Activated CD4-positive, CD25-positive, alpha-beta regulatory T cell (primary cell): ENCODE data around the gene PTPRD.
"Not testable (repeated sequence)": the region's sequence is repeated elsewhere in the genome, so short reads cannot be mapped to it uniquely, and the experiment has no call there.

Experiments used
- DNase-seq, 4 experiments: peaks; one replicate each; lab custom pipeline; 2025; lab: John Stamatoyannopoulos, UW

PTPRD gene

GRCh38 chr9:9310743-9311142, 1302.1 kb downstream of the PTPRD start:
- not testable (repeated sequence) for DNase-seq

- no peak for DNase-seq
Measured at GRCh38 chr9:9305600-9305999, 1307.2 kb downstream of the PTPRD start.

DNA sequence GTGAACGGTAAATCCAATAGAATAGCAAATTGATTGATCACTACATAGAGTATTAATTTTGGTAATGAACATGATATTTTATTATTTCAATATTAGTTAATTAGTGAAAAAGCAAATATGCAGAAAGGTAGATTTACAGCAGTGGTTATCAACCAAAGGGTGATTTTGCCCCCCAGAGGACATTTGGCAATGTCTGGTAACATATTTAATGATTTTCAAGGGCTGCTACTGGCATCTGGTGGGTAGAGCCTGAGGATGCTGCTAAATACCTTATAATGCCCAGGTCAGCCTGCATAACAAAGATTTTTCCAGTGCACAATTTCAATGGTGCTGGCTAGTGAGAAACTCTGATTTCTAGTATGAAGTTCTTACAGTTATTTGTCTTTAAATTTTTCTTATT, 1313.7 kb downstream of the PTPRD start:
- DNase-seq, result no peak

DNA sequence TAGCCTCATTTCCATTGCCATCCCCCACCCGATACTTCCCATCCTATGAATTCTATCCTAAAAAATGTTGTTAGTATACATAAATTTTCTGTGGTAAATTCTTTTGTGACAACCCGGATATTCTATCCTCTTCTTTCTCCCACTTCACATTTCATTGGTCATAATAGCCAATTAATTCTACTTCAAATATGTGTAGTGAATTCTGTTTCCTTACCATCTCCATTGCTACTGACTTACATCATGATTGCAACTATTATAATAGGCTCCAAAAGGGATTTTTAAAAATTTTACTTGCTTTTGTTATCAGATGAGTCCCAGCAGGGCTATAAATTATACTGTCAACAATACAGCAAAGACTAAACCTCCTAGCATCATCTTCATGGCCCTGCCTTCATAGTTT, 1326.8 kb downstream of the PTPRD start:
- no peak for DNase-seq

- DNase-seq, result no peak
Measured at GRCh38 chr9:9284201-9284600, 1328.6 kb downstream of the PTPRD start.

GRCh38 chr9:9283159-9283986, 1329.4 kb downstream of the PTPRD start:
- no peak for DNase-seq

DNA sequence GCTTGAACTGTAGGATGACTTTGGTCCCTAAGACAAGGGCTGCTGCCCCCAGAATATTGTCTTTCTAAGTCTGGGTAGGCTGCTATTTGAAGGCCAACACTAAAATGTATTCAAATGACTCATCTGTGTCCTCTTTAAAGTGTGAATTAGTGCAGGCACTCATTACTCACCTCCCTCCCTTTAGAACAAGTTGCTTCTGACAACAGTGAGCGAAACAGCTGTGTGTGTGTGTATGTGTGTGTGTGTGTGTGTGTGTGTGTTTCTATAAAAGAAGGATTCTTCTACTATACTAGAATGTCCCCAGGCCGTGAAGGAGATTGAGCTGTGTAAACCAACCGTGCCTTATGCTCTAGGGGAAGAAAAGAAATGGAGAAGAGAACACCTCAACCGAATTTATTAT, 1337.2 kb downstream of the PTPRD start:
- DNase-seq, result no peak

DNA sequence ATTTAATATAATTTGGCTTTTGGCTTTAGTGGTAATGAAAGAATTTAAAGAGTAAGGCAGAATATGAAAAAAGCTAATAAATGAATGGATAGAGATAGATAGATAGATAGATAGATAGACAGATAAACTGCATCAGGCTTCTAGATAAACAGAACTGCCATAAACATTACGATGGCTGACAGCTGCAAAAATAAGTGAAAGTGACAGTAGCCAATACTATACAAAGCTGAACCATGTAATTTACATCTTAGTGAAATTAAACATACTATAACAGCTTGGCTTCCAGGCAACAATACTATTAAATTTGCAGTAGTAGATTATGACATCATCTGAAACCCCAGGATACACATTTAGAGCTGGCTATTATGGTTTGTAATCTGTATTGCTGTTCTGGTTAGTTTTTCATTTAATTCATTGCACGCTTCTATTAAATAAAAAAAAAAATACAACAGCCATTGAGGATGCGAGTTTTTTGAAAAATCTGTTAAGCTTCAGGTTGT, 1354.8 kb downstream of the PTPRD start:
- no peak for DNase-seq

DNA sequence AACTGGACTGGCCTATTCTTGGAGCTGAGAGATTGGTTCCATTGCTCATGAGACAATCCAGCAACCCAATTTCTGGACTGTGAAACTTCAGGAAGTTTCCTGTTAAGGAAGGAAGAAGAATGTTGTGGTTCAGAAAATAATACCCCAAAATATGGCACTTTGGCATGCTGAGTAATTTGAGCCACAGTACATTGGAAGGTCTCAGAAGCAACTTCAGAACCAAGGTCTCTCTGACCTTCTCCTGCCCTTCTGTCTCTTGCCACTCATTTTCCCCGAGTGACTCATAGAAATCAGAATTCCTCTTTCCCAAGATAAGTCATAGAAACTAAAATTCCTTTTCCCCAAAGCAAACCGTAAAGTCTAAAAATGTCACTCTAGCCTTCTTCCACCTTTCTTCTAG, 1366.1 kb downstream of the PTPRD start:
- DNase-seq, result no peak

- no peak for DNase-seq
Measured at GRCh38 chr9:9231946-9232345, 1380.9 kb downstream of the PTPRD start.

DNA sequence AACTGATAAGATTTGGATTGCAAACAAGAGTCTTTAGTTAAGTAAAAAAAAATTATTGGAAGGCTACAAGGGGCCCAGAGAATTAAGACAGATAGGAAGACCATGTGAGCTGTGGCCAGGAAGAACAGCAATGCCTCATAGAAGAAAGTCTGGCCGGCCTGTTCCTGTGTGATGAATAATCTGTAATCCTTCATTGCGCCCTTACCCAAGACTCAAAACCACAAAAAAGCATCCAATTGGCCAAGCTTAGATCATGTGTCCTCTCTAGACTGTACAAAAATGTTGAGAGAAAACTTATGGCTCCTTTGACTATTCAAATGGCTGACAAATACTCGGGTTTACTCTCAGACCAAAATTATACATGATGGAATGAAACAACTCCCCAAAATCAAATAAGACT, 1383.5 kb downstream of the PTPRD start:
- no peak for DNase-seq

- no peak for DNase-seq
Measured at GRCh38 chr9:9223175-9223574, 1389.6 kb downstream of the PTPRD start.

DNA sequence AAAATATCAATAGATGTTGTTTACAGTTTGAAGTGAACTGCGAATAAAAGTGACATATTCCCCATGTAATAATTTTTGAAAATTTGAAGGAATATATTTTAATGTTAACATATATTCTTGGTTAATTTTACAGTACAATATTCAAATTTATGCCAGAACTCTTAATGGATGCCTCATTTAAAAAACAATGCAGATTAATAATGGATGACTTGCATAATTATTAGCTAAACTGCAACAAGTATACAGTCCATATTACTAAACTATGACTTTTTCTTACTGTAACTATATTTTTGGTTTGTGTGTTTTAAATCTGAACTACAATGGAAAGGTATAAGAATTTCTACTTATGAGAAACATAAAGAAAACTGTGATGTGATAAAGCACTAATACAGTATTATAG, 1390.1 kb downstream of the PTPRD start:
- DNase-seq, result no peak

DNA sequence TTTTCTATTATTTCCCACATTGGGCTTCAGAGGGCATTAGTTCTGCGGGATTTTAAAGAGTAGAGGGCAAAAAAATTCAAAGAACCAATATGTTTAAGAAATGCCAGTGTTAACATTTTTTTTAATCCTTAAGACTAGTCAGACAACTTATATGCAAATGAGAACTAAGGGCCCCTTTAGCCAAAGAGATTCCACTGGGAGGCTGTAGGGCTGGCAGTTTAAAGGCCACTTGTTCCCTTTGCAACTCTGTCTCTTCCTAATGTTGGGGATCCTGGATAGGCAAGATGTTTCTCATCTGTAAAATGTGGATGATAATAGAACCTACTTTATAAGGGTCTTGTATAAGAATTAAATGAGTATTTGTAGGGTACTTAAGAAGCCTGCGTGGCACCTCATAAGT, 1395.9 kb downstream of the PTPRD start:
- no peak for DNase-seq

GRCh38 chr9:9215050-9215449, 1397.8 kb downstream of the PTPRD start:
- no peak for DNase-seq

- no peak for DNase-seq
Measured at GRCh38 chr9:9214066-9214465, 1398.7 kb downstream of the PTPRD start.

- no peak for DNase-seq
Measured at GRCh38 chr9:9212963-9213362, 1399.8 kb downstream of the PTPRD start.

DNA sequence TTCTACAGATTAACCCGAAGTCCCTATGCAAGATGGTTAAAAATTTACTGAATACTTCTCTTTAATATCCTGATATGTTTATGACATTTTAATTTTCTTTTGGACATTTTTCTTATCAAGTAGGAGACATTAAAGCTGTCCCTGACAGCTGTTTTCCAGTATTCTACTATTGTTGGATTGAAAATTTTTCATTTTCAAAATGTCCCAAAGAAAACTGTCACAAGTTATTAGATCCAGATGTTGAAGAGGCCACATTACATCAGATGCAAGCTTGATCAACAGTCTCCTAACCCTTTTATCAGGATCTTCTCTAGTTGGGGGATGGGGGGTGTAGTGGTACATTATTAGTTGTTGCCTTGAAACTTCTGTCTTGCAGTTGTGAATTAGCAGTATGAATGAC, 1410.5 kb downstream of the PTPRD start:
- DNase-seq, result no peak

- DNase-seq, result no peak
Measured at GRCh38 chr9:9186086-9186485, 1426.7 kb downstream of the PTPRD start.

DNA sequence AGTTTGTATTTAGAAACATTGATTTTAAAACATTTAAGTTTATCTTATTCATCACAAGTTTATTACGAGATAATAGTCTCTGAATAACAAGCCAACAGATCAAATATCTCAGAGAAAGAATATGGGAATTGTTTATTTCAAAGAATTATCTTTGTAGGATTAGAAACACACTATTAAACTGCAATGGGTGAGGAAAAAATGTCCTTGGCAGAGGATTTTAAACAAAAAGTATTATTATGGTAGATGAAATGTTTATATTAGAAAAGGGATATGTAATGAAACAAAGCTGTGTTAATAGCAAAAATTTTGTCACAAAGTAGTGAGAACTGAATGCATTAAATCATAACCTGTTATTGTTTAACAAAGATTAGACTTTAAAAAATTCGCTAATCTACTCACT, 1430.4 kb downstream of the PTPRD start:
- no peak for DNase-seq

GRCh38 chr9:9177081-9177480, 1435.7 kb downstream of the PTPRD start:
- no peak for DNase-seq

DNA sequence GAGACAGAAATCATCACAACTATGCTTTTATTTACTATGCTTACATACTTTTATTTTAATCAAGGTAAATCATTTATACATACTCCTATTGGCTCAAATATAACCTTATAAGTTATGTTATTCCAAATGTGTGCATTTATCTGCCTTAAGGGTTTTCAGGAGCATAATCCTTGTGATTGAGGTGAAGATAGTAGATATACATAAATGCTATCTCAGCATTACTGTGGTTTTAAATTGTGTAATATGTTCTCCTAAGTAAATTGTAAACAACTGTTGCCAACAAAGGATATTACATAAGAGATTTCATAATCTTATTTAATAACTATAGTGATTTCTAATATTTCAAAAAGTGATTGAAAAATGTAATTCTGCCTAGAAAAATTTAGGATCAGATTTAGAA, 1438.4 kb downstream of the PTPRD start:
- DNase-seq, result no peak

DNA sequence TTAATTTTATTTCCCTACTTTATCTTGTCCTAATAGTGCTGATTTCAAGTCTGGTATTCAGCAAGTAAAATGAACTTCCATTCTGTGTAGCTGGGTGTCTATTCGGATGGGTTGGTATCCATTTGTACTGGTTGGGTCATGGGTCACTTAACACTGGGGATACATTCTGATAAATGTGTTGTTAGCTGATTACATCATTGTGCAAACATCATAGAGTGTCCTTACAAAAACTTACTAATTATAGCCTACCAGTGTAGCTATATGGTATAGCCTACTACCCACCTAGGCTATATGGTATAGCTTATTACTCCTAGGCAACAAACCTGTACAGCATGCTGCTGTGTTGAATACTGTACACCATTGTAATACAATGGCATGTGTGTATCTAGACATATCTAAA, 1439.5 kb downstream of the PTPRD start:
- no peak for DNase-seq
